HT1080 (cell line): ENCODE data around the gene CYTH4. TPM values are rescaled to one million over a fixed set of nuclear protein-coding genes. Genes with fewer than 3 reads are reported as not detected.

Source experiments
- DNase-seq: peaks from one replicate; pipeline ENCODE4 v3.0.0-alpha.2; 2015; ENCODE audit warnings: low read depth
- total RNA-seq: library from RNA; depleted of rRNA; stranded (reverse); fragments of >200 nt; shearing (Covaris generic); gene quantifications from 2 replicates; pipeline ENCODE4 v1.2.3, GENCODE V29; 2014

CYTH4 gene
- total RNA-seq, 1 experiment from 2014 or later = 2.6 TPM

DNA sequence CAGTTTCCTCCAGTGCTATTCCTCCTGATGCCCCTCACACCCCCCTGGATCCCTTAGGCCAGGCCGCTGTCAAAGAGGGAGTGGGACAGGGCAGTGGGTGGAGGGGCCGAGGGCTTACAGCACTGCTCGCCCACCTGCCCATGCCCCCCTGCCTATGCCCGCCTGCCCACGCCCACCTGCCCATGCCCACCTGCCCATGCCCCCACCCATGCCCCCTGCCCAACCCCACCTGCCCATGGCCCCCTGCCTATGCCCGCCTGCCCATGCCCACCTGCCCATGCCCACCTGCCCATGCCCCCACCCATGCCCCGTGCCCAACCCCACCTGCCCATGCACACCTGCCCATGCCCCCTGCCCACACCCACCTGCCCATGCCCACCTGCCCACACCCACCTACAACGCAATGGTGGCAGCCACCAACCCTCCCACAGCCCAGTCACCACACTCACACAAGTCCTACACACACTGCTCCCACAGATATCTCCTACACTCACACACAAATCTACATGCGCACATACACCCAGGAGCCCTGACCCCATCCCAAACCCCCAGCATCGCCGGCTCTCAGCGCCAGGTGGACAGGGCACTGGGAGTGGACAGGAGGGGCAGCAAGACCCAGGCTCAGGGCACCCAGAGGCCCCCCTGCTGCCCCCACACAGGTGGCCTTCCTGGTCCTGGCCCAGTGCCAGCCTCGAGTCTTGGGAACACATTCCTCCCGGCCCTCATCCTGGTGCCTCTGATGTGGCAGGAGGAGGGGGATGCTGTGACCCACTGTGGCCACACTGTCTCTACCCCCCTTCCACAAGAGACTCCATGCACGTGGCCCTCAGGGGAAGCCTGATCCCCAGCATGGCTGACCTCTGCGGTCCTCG is 61.8 kb downstream of the CYTH4 start:
- DNase-seq = no peak

DNA sequence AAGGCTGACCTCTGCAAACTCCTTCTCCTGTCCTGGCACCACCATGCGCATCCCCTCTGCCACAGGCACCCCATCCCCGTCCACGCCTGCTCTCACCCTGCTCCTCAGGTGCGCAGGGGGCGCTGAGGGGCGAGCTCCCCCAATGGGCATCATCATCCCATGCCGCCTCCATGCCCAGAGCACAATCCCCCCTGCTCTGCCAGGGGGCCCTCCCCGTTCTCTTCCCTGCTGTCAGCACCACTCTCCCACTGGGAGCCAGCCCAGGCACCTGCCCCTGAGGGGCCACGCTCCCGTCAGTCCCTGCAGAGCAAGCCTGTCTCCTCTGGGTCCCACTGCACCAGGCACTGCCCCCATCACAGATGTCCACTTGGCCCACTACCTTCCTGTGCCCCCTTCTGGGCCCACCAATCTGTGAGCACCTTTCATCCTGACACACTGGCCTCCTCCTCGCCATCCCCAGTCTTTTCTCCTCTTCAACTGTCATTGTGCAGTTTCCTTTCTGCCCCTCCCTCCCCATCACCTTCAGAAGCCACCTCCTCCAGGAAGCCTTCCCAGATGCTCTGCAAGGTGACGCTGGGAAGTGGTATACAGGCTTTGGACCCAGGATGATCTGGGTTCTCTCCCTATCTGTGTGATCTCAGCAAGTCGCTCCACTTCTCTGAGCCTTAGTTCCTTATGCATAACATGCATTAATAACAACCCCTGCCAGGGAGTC is 62.6 kb downstream of the CYTH4 start:
- DNase-seq = no peak

DNA sequence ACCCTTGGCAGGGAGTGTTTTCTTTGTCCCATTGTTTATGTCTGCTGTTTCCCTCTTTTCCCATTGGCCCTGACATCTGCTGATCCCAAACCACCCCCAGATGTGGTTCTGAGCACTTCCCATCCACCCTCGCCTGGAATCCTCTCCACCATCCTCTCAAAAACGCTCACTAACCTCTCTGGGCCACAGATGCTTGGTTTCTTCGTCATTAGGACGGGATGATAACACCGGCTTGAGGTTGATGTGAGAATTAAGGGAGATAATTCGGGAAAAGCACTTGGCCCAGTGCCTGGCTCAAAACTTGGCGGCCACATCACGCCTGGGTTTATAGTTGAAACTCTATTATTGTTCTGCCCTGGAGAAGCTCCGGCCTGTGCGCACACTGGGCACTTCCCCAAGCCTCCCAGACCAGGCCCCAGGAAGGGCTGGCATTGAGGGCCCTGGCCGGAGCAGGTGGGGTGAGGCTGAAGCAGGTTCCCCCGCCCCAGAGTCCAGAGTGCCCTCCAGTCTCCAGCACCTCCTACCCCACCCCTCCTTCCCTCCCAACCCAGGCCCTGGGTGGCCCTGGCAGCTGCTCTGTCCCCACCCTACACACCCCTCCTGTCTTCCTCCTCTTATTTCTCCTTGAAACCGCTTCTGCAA is 63.7 kb downstream of the CYTH4 start:
- peak; percentile 92 for DNase-seq

DNA sequence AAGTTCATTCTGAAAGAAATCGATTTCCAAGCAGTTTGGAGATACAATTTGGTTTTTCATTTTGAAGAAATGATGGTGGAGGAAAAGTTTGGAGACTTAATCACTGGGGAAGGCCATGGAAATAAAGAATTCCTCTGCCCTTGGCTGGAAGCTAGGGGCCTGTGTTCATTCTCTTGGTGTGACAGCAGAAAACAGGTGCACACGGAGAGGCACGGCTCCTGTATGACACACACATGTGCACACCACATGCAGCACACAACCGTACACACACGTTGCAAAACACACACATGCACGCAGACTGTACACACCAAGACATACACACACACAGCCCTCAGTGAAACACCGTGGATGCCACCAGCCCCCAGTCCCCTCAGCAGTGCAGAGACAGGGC is 64.2 kb downstream of the CYTH4 start:
- DNase-seq = no peak

DNA sequence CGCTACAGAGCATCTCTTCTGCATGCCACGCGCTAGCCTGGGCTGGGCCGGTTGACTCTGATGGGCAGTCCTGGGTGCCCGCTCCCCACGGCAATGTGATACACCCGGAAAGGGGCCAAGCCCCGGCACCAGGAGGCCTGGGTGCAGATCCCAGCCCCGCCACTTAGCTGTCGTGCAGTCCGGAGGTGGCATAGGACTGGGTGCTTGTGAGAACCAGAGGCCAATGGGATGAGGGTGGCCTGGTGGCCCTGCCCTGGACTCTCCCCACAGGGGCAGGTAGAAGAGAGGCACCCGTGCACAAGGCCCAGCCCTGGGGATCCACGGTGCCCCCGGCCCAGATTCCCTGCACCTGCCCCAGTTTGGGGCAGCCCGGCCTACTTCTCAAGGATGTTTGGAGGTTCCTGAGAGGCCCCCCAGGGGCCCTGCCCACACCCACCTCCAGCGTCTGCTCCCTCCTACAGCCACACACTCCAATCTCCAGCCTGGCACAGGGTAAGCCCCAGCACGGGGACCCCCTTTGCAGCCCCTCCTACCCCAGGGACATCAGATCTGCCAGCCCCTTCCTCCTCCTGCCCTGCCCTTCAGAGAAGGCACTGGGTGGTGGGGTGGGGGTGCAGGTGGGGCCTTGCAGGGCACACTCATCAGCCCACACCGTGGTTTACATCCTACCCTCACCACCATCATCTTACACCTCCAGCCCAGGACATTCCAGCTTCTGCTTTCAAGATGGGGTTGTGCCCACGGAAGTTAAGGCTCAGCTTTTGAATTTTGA is 66.9 kb downstream of the CYTH4 start:
- no peak for DNase-seq

DNA sequence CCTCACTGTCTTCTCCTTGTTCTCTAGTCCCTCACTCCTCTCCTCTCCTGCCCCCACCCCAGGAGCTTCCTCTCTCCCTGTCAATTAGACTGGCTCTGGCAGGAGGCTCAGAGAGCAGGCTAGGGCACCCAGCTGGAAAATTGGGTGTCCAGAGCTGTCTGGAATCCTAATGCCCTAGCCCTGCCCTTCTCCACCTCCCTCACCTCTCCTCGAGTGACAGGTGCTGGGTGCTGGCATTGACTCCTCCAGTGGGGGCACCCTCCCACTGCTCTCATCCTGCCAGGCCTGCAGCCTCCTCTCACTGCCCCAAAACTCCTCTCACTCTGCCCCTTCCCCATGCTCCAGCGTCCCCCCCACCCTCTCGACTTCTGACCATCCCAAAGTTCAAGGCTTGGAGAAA is 68.9 kb downstream of the CYTH4 start:
- DNase-seq = no peak

DNA sequence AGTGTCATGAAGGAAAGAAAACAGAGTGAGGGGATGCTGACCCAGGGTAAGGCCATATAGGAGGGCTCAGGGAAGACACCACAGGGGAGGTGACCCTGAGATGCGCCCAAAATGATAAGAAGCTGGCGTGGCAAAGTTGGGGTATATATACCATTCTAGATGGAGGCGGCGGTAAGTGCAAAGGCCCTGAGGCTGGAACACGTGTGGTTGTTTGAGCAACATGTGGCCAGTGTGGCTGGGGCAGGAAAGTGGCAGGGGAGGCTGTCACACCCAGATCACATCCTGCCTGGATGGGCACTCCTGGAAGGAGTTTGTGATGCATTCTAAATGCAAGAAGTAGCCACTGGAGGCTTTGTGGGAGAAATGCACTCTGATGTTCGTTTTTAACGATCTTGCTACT is 70.2 kb downstream of the CYTH4 start:
- no peak for DNase-seq

DNA sequence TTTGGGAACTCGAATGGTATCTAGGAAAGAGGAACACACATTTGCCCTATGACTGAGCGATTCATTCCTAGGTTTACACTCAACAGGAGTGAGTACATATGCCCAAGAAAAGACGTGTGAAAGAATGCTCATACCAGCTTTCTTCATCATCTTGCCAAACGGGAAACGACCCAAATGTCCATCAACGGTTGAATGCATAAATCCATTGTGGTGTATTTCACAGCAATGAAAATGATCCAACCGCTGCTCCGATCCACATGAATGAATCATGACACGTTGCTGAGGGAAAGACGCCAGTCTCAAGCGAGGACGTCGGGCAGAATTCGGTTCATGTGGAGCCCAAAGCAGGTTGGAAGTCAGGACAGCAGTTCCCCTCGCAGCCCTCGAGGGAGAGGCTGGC is 71.5 kb downstream of the CYTH4 start:
- DNase-seq = peak; percentile 92

DNA sequence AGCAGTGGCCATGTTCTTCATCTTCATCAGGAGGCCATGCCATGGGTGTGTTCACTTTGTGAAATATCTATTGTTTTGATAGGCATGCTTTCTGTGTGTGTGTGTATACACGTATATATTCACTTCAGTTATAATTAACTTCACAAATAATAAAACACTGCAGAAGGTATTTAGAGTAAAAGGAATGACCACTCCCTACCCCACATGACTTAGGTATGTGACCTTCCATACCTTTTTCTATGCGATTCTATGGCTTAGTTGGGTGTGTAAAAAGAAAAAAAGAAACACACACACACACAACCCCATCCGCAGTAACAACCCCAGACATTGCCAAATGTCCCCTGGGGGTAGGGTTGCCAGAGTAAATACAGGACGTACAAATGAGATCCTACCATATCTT is 72.0 kb downstream of the CYTH4 start:
- no peak for DNase-seq

DNA sequence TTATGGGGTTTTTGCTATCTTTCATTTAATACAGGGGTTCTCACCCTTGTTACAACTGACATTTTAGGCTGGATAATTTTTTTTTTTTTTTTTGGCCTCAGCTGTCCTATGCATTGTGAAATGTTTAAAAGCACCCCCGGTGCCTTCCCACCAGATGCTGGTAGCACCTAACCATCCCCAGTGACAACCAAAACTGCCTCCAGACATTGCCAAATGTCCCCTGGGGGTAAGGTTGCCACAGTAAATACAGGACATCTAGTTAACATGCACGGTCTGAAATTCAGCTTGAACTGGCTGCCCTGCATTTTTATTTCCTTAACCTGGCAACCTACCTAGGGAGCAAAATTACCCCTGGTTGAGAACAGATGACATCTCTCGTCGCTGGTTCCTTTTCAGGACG is 72.4 kb downstream of the CYTH4 start:
- no peak for DNase-seq

DNA sequence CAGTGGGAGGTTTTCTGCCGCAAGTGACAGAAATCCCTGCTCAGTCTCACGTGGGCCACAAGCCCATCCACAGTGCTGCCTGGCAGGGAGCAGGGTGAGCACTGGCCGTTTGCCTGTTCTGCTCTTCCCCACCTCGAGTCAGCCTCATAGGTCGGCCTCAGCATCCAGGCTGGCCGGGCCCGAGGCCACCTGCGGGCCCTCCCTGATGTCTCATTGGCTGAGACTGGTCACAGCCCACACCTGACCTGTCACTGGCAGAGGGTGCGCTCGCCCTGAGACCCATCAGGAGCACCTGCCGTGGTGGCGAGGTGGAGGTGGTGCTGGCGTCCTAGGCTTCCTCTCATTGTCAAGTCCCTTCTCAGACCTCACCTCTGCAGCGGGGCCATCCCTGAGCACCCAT is 72.9 kb downstream of the CYTH4 start:
- DNase-seq = no peak

DNA sequence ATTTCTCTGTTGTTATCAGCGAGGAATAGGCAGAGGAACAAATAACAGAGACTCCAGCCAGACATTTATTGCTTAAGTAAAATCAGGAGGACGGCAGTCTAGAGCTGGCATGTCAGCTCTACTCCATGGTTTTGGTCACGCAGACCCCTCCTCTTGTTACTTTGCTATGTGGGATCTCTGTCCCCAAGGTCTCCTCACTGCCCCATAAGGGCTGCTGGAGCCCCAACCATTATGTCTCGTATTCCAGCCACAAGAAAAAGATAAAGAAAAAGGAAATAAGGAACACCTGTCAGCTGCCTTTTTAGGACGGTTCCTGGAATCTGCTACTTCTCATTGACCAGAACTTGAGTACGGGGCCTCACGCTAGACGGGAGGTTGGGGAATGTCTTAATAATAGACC is 74.6 kb downstream of the CYTH4 start:
- no peak for DNase-seq

DNA sequence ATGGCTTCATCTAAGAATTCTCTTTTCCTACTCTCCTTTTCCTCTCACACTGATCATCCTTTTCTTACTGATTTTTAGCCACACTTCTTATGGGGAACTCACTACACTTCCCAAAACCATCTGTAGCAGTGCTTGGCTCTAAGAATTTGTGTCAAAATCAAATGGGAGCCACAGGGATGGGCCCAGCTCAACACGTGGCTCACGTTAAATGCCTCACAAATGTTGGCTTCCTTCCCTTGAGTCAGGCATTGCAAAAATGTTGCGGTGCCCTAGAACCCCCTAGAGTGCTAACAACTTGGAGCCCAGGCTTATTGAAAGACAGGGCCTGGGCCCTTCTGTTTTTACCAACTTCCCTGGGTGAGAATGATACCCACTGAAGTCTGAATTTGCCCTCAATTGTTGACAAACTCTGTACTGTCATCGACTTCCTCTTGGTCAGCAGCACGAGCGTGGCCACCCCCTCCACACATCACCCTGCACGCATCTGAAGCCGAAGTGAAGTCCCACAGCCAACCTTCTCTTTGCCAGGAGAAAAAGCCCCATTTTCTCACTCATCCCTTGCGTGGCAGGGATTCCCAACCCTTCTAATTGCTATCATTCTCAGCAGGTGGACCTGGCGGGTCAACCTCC is 75.3 kb downstream of the CYTH4 start:
- no peak for DNase-seq

DNA sequence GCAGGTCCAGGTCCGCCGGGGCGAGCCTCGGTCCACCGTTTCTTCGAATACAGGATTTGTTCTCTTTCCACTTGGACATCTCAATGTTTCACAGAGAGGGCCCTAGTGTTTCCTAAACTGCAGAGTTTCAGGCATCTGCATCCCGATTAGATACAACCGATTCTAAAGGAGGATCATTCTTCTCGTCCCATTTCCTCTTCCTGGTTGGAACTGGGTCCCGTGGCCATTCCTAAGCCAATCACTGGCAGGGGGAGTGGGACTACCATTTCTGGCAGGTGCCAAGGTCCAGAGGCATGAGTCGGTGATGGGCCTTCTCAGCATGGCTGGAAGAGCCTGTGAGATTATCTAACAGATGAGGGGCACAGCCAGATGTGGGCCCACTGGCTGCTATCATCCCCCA is 76.1 kb downstream of the CYTH4 start:
- DNase-seq = no peak

DNA sequence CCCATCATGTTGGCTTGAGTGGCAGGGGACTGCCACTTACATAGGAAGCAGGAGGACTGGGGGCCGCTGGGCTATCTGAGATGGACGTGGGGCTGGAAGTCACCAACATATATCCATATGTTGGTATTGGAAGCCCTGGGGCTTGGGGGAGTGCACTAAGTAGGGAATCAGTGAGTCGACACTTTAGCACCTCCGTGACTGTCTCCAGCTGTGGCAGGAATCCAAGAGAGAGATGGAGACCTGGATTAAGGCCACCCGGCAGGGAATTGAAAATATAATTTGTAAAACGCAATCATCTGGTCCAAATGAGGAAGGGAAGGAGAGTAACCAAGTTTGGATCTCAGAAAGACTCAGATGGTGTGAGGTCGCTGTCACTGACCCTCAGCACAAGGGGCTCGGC is 76.6 kb downstream of the CYTH4 start:
- DNase-seq = no peak

DNA sequence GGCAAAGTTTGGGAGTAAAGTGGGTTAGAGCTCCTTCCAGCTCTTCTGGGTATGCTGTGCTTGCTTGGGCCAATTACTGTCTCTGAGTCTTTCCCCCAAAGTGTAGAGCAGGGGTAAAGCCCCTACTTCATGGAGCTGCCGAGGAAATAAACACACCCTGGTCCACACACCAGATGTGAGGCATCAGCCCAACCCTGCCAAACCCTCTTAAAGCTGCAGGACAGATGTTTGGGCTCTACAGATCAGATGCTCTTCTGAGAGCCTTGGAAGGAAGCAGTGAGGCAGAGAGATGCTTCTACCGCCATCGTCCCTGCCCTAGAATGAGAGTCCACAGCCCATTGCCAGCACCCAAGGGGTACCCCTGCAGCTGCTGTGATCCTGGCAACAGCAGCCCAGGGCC is 80.3 kb downstream of the CYTH4 start:
- no peak for DNase-seq

DNA sequence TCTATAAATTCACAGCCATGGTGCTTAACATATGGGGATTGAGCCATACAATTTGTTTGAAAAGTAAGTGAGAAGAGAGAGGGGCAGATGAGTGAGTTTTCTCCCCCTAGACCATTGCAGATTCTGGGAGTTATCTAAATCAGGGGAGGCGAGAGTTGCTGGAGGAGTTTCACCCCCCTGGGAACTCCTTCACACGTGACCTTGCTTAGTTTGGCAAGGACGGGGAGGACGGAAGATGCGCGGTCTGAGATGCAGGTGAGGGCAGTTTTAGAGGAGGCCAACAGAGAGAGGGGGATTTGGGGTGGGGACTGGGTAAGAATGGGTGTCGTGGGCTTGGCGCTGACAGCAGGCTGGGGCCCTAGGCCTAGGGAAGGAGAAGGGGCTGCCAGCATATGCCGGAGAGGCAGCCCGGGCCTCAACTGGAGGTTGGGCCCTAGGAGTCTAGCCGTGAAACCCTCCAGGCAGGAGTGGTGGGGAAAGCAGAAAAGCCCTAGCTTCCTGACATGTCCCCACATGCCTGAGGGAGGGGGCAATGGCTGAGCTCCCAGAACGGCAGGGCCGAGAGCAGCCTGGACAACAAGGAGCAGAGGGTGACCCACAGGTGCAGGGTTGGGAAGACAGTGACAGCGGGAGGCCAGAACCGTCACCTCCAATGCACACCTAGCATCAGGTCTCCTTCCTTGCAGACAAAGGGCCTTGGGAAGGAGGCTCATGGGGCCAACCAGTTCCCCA is 81.1 kb downstream of the CYTH4 start:
- DNase-seq = no peak
